Measurements from ENCODE around the gene FOS.

The FOS gene

GRCh38 chr14:75249958-75250336 is 28.7 kb upstream of the FOS start:
- no peak for DNase-seq (ENCODE audit: low read depth in 1 of 2, low spot score in 1 of 2)

- DNase-seq (ENCODE audit: low read depth in 1 of 2, low spot score in 1 of 2), result no peak
Observed at GRCh38 chr14:75250800-75251199, 27.8 kb upstream of the FOS start.

- DNase-seq (ENCODE audit: low read depth in 1 of 2, low spot score in 1 of 2), result no peak
Observed at GRCh38 chr14:75252254-75252837, 26.3 kb upstream of the FOS start.

GRCh38 chr14:75254381-75254822 is 24.2 kb upstream of the FOS start:
- DNase-seq (ENCODE audit: low read depth in 1 of 2, low spot score in 1 of 2), result no peak

- DNase-seq (ENCODE audit: low read depth in 1 of 2, low spot score in 1 of 2), result no peak
Observed at GRCh38 chr14:75254901-75255584, 23.6 kb upstream of the FOS start.

GRCh38 chr14:75258079-75258802 is 20.4 kb upstream of the FOS start:
- DNase-seq (ENCODE audit: low read depth in 1 of 2, low spot score in 1 of 2), result no peak

GRCh38 chr14:75258803-75259509 is 19.7 kb upstream of the FOS start:
- peak; percentile 98 to 99 for DNase-seq (ENCODE audit: low read depth in 1 of 2, low spot score in 1 of 2)

GRCh38 chr14:75259510-75259855 is 19.1 kb upstream of the FOS start:
- DNase-seq (ENCODE audit: low read depth in 1 of 2, low spot score in 1 of 2), result no peak

GRCh38 chr14:75260025-75260763 is 18.4 kb upstream of the FOS start:
- DNase-seq (ENCODE audit: low read depth in 1 of 2, low spot score in 1 of 2), result no peak

GRCh38 chr14:75261820-75262219 is 16.8 kb upstream of the FOS start:
- DNase-seq (ENCODE audit: low read depth in 1 of 2, low spot score in 1 of 2), result no peak

- no peak for DNase-seq (ENCODE audit: low read depth in 1 of 2, low spot score in 1 of 2)
Observed at GRCh38 chr14:75262641-75263040, 16.0 kb upstream of the FOS start.

GRCh38 chr14:75264036-75264435 is 14.6 kb upstream of the FOS start:
- no peak for DNase-seq (ENCODE audit: low read depth in 1 of 2, low spot score in 1 of 2)

- no peak for DNase-seq (ENCODE audit: low read depth in 1 of 2, low spot score in 1 of 2)
Observed at GRCh38 chr14:75267141-75267721, 11.4 kb upstream of the FOS start.

- DNase-seq (ENCODE audit: low read depth in 1 of 2, low spot score in 1 of 2), result no peak
Observed at GRCh38 chr14:75268633-75269550, 9.7 kb upstream of the FOS start.

GRCh38 chr14:75271514-75271913 is 7.1 kb upstream of the FOS start:
- no peak for DNase-seq (ENCODE audit: low read depth in 1 of 2, low spot score in 1 of 2)

GRCh38 chr14:75273272-75274049 is 5.2 kb upstream of the FOS start:
- DNase-seq (ENCODE audit: low read depth in 1 of 2, low spot score in 1 of 2), result no peak

- no peak for DNase-seq (ENCODE audit: low read depth in 1 of 2, low spot score in 1 of 2)
Observed at GRCh38 chr14:75274050-75274898, 4.4 kb upstream of the FOS start.

GRCh38 chr14:75274899-75275569 is 3.6 kb upstream of the FOS start:
- DNase-seq (ENCODE audit: low read depth in 1 of 2, low spot score in 1 of 2), result no peak
